Gastroesophageal sphincter (tissue), 4 donors: Measurements from ENCODE around the gene NKD1. TPM values are rescaled to one million over a fixed set of nuclear protein-coding genes. Genes with fewer than 3 reads are reported as not detected.

Experiments used
- ATAC-seq: fragments of 150-250 bp; one replicate; pipeline ENCODE4 v1.9.1; 2016; ENCODE audit warnings: mild to moderate bottlenecking, moderate library complexity
- H3K27ac ChIP-seq, 4 donors: fragments of 200-600 bp; sonication (generic) in 3 of 4; 1 replicate in 3 of 4; 2 replicates in 1 of 4; pipeline ENCODE4 v1.5.1; 2016 to 2019
- H3K27me3 ChIP-seq: fragments of 200-600 bp; sonication (generic); one replicate; pipeline ENCODE4 v1.5.1; 2019
- H3K36me3 ChIP-seq, 2 donors: fragments of 200-600 bp; sonication (generic); one replicate each; pipeline ENCODE4 v1.5.1; 2019; ENCODE audit warnings: control low read depth in 1 of 2
- H3K4me1 ChIP-seq, 3 donors: fragments of 200-600 bp; sonication (generic); 1 replicate in 2 of 3; 2 replicates in 1 of 3; pipeline ENCODE4 v1.5.1; 2016 to 2019; ENCODE audit warnings: control low read depth in 2 of 3
- H3K4me3 ChIP-seq, 2 donors: fragments of 200-600 bp; sonication (generic); one replicate each; pipeline ENCODE4 v1.5.1; 2019; ENCODE audit warnings: mild to moderate bottlenecking in 1 of 2, moderate library complexity in 1 of 2
- H3K9me3 ChIP-seq, 3 donors: fragments of 200-600 bp; sonication (generic); one replicate each; pipeline ENCODE4 v1.5.1; 2017 to 2019; ENCODE audit warnings: control low read depth in 2 of 3
- CTCF ChIP-seq, 4 experiments: fragments of 200-600 bp in 2 of 4; fragments of 450-650 bp in 2 of 4; sonication (generic) in 1 of 4; IDR thresholded peaks; one replicate each; pipeline ENCODE4 v1.5.1; 2017 to 2019; ENCODE audit warnings: antibody characterized with exemption in 4 of 4, mild to moderate bottlenecking in 2 of 4, moderate library complexity in 2 of 4
- EP300 ChIP-seq: sonication (generic); formaldehyde crosslinking; IDR thresholded peaks from one replicate; pipeline ENCODE4 v1.6.1; 2017; ENCODE audit warnings: antibody characterized with exemption, mild to moderate bottlenecking
- POLR2A ChIP-seq, 2 donors: fragments of 450-650 bp; IDR thresholded peaks; one replicate each; pipeline ENCODE4 v1.6.1; 2017; ENCODE audit warnings: antibody characterized with exemption in 2 of 2, mild to moderate bottlenecking in 2 of 2, moderate library complexity in 1 of 2
- POLR2AphosphoS5 ChIP-seq: sonication (generic); formaldehyde crosslinking; IDR thresholded peaks from one replicate; pipeline ENCODE4 v1.6.1; 2017; ENCODE audit warnings: antibody characterized with exemption
- WGBS, 2 donors: methylation state at CpG; one replicate each; pipeline ENCODE4 v1.1.5; 2018; ENCODE audit warnings: low coverage in 1 of 2; 5-methylcytosine and 5-hydroxymethylcytosine counted together
- total RNA-seq, 4 donors: library from RNA; depleted of rRNA; stranded (reverse); fragments of >200 nt; gene quantifications; one replicate each; pipeline ENCODE4 v1.1.0, GENCODE V29; 2016

Gene NKD1
- total RNA-seq, 4 donors from 2014 or later, result 27.7 to 69.2 (median 48.7) TPM

- TF ChIP-seq CTCF (IDR thresholded peaks at IDR 0.05) (no peak), EP300 (no peak), POLR2A (IDR thresholded peaks at IDR 0.05) (no peak), POLR2AphosphoS5 (no peak)
- H3K4me1 ChIP-seq, result peaks cover 7 to 94% (median 38%) of the 10 kb centered on the region in 3 donors
- no peaks in the 10 kb centered on the region for H3K27me3 ChIP-seq
- H3K27ac ChIP-seq, result peak overlapping the region in 2 of 4 donors; percentile 84 to 87
- peaks cover 0 to 23% of the 10 kb centered on the region in 2 donors for H3K36me3 ChIP-seq
- 100% methylated on average over 1 to 2 of the region's 11 CpGs for WGBS, 2 donors
- H3K4me3 ChIP-seq, result no peak overlapping the region
- ATAC-seq, result no peak
- H3K9me3 ChIP-seq, result no peaks in the 10 kb centered on the region
Measured at GRCh38 chr16:50570808-50571598, 22.8 kb downstream of the NKD1 start.

- Histone ChIP-seq H3K27me3 (no peaks in the 10 kb centered on the region), H3K9me3 (no peaks in the 10 kb centered on the region), H3K4me1 (peaks cover 7 to 89% (median 38%) of the 10 kb centered on the region in 3 donors), H3K27ac (peak overlapping the region in 3 of 4 donors; percentile 24 to 87 (median 84)), H3K4me3 (no peak overlapping the region), H3K36me3 (peaks cover 0 to 15% of the 10 kb centered on the region in 2 donors)
- no peak for ATAC-seq
- no peak for TF ChIP-seq POLR2A (IDR thresholded peaks at IDR 0.05)
- TF ChIP-seq POLR2AphosphoS5, result no peak
- no peak for TF ChIP-seq CTCF (IDR thresholded peaks at IDR 0.05)
- no peak for TF ChIP-seq EP300
- WGBS, 2 donors, result 95 to 100% methylated on average over 7 of the region's 7 CpGs
Measured at GRCh38 chr16:50571786-50572185, 23.6 kb downstream of the NKD1 start.

- H3K27ac ChIP-seq, result peak overlapping the region in 3 of 4 donors; percentile 84 to 90 (median 87)
- ATAC-seq, result no peak
- peaks cover 7 to 79% (median 31%) of the 10 kb centered on the region in 3 donors for H3K4me1 ChIP-seq
- H3K27me3 ChIP-seq, result no peaks in the 10 kb centered on the region
- 50 to 60% methylated on average over 1 to 2 of the region's 7 CpGs for WGBS, 2 donors
- no peak overlapping the region for H3K4me3 ChIP-seq
- no peaks in the 10 kb centered on the region for H3K9me3 ChIP-seq
- no peak for TF ChIP-seq EP300
- TF ChIP-seq CTCF (IDR thresholded peaks at IDR 0.05), result no peak
- TF ChIP-seq POLR2AphosphoS5, result no peak
- no peak for TF ChIP-seq POLR2A (IDR thresholded peaks at IDR 0.05)
- peaks cover 0 to 15% of the 10 kb centered on the region in 2 donors for H3K36me3 ChIP-seq
Measured at GRCh38 chr16:50572700-50573099, 24.5 kb downstream of the NKD1 start.

GRCh38 chr16:50573279-50573678 lies 25.1 kb downstream of the NKD1 start:
- no peaks in the 10 kb centered on the region for H3K9me3 ChIP-seq
- ATAC-seq, result no peak
- H3K27ac ChIP-seq, result peak overlapping the region in 3 of 4 donors; percentile 84 to 90 (median 87)
- H3K4me3 ChIP-seq, result no peak overlapping the region
- peaks cover 0 to 15% of the 10 kb centered on the region in 2 donors for H3K36me3 ChIP-seq
- peaks cover 7 to 74% (median 25%) of the 10 kb centered on the region in 3 donors for H3K4me1 ChIP-seq
- WGBS, 2 donors, result 83 to 88% methylated on average over 2 to 3 of the region's 5 CpGs
- no peaks in the 10 kb centered on the region for H3K27me3 ChIP-seq
- TF ChIP-seq CTCF (IDR thresholded peaks at IDR 0.05), result no peak
- no peak for TF ChIP-seq POLR2A (IDR thresholded peaks at IDR 0.05)
- no peak for TF ChIP-seq POLR2AphosphoS5
- no peak for TF ChIP-seq EP300
